ENCODE results near the gene S1PR4. TPM values are rescaled to one million over a fixed set of nuclear protein-coding genes. Genes with fewer than 3 reads are reported as not detected.

S1PR4 gene
- total RNA-seq, 1 experiment from 2014 or later: 0.28 TPM

DNA sequence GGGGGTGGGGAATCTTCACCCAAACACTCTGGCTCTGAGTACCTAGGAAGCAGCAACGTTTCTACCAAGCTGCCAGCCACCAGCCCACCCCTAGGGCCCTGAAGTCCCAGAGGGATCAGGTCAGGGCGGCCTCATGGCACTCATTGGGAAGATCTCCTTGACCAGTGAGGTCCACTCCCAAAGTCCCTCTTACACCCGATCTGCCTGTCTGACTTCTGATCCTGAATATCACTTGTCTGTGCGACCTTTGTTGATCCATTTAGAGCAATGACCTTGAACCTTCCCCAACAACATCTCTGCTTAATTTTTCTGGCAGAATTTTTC lies 44.8 kb upstream of the S1PR4 start:
- Mint-ChIP-seq H3K27ac (no peak overlapping the region), H3K9me3 (no peaks in the 10 kb centered on the region), H3K27me3 (ENCODE audit: low read depth) (no peaks in the 10 kb centered on the region; the same call in 1 of the 2 replicates), H3K4me3 (no peak overlapping the region), H3K36me3 (no peaks in the 10 kb centered on the region), H3K4me1 (peaks cover 9% of the 10 kb centered on the region)
- ChIA-PET CTCF (interaction anchor here (1.7 kb wide), 1 partner anchor 25 kb away, joined by 6 read pairs; no protein-coding TSS in a partner anchor), POLR2A (no interaction called here)
- TF ChIP-seq, protein P1, sequence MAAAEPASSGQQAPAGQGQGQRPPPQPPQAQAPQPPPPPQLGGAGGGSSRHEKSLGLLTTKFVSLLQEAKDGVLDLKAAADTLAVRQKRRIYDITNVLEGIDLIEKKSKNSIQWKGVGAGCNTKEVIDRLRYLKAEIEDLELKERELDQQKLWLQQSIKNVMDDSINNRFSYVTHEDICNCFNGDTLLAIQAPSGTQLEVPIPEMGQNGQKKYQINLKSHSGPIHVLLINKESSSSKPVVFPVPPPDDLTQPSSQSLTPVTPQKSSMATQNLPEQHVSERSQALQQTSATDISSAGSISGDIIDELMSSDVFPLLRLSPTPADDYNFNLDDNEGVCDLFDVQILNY (CRISPR knock-in tag; IDR thresholded peaks at IDR 0.05): no peak
- TF ChIP-seq USF1 (CRISPR knock-in tag; IDR thresholded peaks at IDR 0.05) (no peak), OVOL2 (CRISPR knock-in tag; IDR thresholded peaks at IDR 0.05; ENCODE audit: borderline replicate concordance) (no peak), ZNF281 (CRISPR knock-in tag; IDR thresholded peaks at IDR 0.05) (no peak)
- TF ChIP-seq, protein P2, sequence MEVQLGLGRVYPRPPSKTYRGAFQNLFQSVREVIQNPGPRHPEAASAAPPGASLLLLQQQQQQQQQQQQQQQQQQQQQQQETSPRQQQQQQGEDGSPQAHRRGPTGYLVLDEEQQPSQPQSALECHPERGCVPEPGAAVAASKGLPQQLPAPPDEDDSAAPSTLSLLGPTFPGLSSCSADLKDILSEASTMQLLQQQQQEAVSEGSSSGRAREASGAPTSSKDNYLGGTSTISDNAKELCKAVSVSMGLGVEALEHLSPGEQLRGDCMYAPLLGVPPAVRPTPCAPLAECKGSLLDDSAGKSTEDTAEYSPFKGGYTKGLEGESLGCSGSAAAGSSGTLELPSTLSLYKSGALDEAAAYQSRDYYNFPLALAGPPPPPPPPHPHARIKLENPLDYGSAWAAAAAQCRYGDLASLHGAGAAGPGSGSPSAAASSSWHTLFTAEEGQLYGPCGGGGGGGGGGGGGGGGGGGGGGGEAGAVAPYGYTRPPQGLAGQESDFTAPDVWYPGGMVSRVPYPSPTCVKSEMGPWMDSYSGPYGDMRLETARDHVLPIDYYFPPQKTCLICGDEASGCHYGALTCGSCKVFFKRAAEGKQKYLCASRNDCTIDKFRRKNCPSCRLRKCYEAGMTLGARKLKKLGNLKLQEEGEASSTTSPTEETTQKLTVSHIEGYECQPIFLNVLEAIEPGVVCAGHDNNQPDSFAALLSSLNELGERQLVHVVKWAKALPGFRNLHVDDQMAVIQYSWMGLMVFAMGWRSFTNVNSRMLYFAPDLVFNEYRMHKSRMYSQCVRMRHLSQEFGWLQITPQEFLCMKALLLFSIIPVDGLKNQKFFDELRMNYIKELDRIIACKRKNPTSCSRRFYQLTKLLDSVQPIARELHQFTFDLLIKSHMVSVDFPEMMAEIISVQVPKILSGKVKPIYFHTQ (CRISPR knock-in tag; IDR thresholded peaks at IDR 0.05): no peak
- ATAC-seq (no peak), DNase-seq (ENCODE audit: low spot score) (no peak)

GRCh38 chr19:3135961-3136683 lies 42.4 kb upstream of the S1PR4 start, which contains the start of gene GNA15:
TSS of gene GNA15 (plus strand) at chr19:3136033. CDS start at chr19:3136451, 418 bp downstream.
- no peak for ATAC-seq
- Mint-ChIP-seq H3K36me3 (no peaks in the 10 kb centered on the region), H3K27me3 (ENCODE audit: low read depth) (no peaks in the 10 kb centered on the region; the same call in 1 of the 2 replicates), H3K9me3 (no peaks in the 10 kb centered on the region), H3K4me3 (no peak within 1 kb of the TSS), H3K4me1 (peaks cover 9% of the 10 kb centered on the region), H3K27ac (no peak within 1 kb of the TSS)
- DNase-seq (ENCODE audit: low spot score): no peak
- CTCF ChIA-PET: interaction anchor here (0.6 to 3.2 kb wide), 7 partner anchors 7 to 113 kb away, joined by 3 to 21 read pairs (median 3); no protein-coding TSS in a partner anchor
- POLR2A ChIA-PET: no interaction called here
- TF ChIP-seq TCF7 (CRISPR knock-in tag; IDR thresholded peaks at IDR 0.05; ENCODE audit: low read depth) (no peak), GRHL2 (CRISPR knock-in tag; IDR thresholded peaks at IDR 0.05; ENCODE audit: insufficient replicate concordance, severe bottlenecking) (no peak), ZNF512 (CRISPR knock-in tag; IDR thresholded peaks at IDR 0.05; ENCODE audit: borderline replicate concordance) (no peak), ZNF232 (CRISPR knock-in tag; IDR thresholded peaks at IDR 0.05) (no peak), HMGXB4 (CRISPR knock-in tag; IDR thresholded peaks at IDR 0.05) (no peak), CREM (CRISPR knock-in tag; IDR thresholded peaks at IDR 0.05) (no peak), SMAD3 (CRISPR knock-in tag; IDR thresholded peaks at IDR 0.05; ENCODE audit: borderline replicate concordance) (no peak), TEAD1 (CRISPR knock-in tag; IDR thresholded peaks at IDR 0.05) (no peak), ZNF138 (CRISPR knock-in tag; conservative IDR thresholded peaks at IDR 0.05) (no peak), MLX (CRISPR knock-in tag; IDR thresholded peaks at IDR 0.05) (no peak), SP1 (CRISPR knock-in tag; conservative IDR thresholded peaks at IDR 0.05) (no peak), HMGA2 (CRISPR knock-in tag; IDR thresholded peaks at IDR 0.05) (no peak), CREB1 (CRISPR knock-in tag; IDR thresholded peaks at IDR 0.05) (no peak), SMAD4 (CRISPR knock-in tag; IDR thresholded peaks at IDR 0.05) (no peak)
- TF ChIP-seq, protein P2 (CRISPR knock-in tag; IDR thresholded peaks at IDR 0.05): no peak
